HepG2 (cell line): ENCODE measurements around the gene CGB3.

Experiments
- CC2D1A ChIP-seq: sonication (generic); formaldehyde crosslinking; IDR thresholded peaks from 2 replicates; pipeline ENCODE4 v1.8.1; 2023; ENCODE audit warnings: mild to moderate bottlenecking, missing genetic modification reagents
- ELF1 ChIP-seq: sonication (generic); formaldehyde crosslinking; IDR thresholded peaks from 2 replicates; pipeline ENCODE4 v1.4.0; 2020; ENCODE audit warnings: missing genetic modification reagents
- EP300 ChIP-seq, 3 experiments: sonication (generic) in 1 of 3; formaldehyde crosslinking in 1 of 3; IDR thresholded peaks; 2 replicates each; pipeline versions ENCODE4 v1.5.1 to v1.6.1; 2011 to 2020; ENCODE audit warnings: low read depth in 2 of 3, low read length in 2 of 3, borderline replicate concordance in 1 of 3, improper control_type of control experiment in 1 of 3, mild to moderate bottlenecking in 1 of 3, missing genetic modification reagents in 1 of 3, moderate library complexity in 1 of 3
- KDM5A ChIP-seq: fragments of 200-600 bp; sonication (generic); IDR thresholded peaks from 2 replicates; pipeline ENCODE4 v1.7.0; 2018; ENCODE audit warnings: antibody characterized with exemption, mild to moderate bottlenecking, low read length, borderline replicate concordance
- ZNF317 ChIP-seq: sonication (generic); formaldehyde crosslinking; IDR thresholded peaks from 2 replicates; pipeline ENCODE4 v1.5.0; 2020; ENCODE audit warnings: mild to moderate bottlenecking, missing genetic modification reagents
- ZNF558 ChIP-seq: sonication (generic); formaldehyde crosslinking; IDR thresholded peaks from 2 replicates; pipeline ENCODE4 v1.9.0; 2022; ENCODE audit warnings: mild to moderate bottlenecking, missing genetic modification reagents, borderline replicate concordance
- ZNF777 ChIP-seq: sonication (generic); formaldehyde crosslinking; IDR thresholded peaks from 2 replicates; pipeline ENCODE4 v1.4.0; 2020; ENCODE audit warnings: missing genetic modification reagents
- TF ChIP-seq, protein P1 (sequence below): sonication (generic); formaldehyde crosslinking; IDR thresholded peaks from 2 replicates; pipeline ENCODE4 v1.5.0; 2020; ENCODE audit warnings: mild to moderate bottlenecking, missing genetic modification reagents

DNA sequence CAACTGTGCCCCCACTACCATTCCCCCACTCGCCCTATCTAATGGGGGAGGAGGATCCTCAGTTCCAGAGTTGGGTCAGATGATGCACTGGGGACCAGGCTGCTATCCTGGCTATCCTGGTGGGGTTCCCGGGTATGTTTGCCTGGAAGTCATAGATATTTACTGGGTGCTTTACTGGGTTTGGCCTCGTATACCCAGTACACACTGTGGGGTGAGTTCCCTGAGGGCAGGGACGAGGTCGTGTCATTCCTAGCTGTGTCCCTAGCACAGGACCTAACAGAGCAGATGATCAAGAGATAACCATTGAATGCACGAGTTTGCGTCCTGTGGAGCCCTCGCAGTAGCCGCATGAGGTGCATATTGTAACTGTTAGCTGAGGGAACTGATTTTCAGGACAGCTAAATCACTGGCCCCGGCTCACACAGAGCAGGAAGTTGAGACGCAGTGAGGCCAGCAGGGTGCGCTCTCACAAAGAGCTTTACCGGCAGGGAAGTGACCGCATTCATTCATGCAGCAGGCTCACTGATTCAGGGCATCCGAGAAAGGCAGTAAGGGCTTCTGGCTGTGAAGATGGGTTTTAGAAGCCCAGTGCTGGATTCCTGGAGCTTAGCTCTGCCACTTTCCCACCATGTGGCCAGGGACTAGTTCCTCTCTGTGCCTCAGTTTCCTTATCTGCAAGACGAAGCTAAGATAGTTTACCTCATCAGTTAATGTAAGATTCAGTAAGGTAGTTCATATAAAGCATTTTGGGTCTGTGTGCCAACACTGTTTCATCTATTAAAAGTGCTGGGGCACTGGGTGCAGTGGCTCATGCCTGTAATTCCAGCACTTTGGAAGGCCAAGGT is 24.4 kb downstream of the CGB3 start:
- TF ChIP-seq ZNF317 (CRISPR knock-in tag) (no peak), ZNF558 (no peak), ZNF777 (CRISPR knock-in tag) (no peak), ELF1 (CRISPR knock-in tag) (0 out of 2 replicates have a peak, but pooled peaks have one; percentile 53), EP300 (IDR thresholded peaks at IDR 0.05; ENCODE audit: low read depth in 2 of 2, low read length in 2 of 2) (no peak), EP300 (CRISPR knock-in tag; IDR thresholded peaks at IDR 0.05; ENCODE audit: borderline replicate concordance) (no peak), KDM5A (no peak), CC2D1A (no peak)
- TF ChIP-seq, protein P1, sequence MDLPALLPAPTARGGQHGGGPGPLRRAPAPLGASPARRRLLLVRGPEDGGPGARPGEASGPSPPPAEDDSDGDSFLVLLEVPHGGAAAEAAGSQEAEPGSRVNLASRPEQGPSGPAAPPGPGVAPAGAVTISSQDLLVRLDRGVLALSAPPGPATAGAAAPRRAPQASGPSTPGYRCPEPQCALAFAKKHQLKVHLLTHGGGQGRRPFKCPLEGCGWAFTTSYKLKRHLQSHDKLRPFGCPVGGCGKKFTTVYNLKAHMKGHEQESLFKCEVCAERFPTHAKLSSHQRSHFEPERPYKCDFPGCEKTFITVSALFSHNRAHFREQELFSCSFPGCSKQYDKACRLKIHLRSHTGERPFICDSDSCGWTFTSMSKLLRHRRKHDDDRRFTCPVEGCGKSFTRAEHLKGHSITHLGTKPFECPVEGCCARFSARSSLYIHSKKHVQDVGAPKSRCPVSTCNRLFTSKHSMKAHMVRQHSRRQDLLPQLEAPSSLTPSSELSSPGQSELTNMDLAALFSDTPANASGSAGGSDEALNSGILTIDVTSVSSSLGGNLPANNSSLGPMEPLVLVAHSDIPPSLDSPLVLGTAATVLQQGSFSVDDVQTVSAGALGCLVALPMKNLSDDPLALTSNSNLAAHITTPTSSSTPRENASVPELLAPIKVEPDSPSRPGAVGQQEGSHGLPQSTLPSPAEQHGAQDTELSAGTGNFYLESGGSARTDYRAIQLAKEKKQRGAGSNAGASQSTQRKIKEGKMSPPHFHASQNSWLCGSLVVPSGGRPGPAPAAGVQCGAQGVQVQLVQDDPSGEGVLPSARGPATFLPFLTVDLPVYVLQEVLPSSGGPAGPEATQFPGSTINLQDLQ (CRISPR knock-in tag) = no peak
